A673 (cell line): ENCODE measurements around the gene SOAT1. TPM values are rescaled to one million over a fixed set of nuclear protein-coding genes. Genes with fewer than 3 reads are reported as not detected.

Experiments used
- BruUV-seq: library from RNA; stranded (reverse); fragments of 400-500 nt; replicated peaks from 2 replicates; lab custom pipeline; 2021; lab: Mats Ljungman, UMichigan
- CTCF ChIA-PET: fragments of 300-600 bp; sonication (Branson Sonifier 250); formaldehyde crosslinking; loops from one replicate; lab custom pipeline; 2022; ENCODE audit warnings: antibody characterized with exemption; lab: Charles Lee
- POLR2A ChIA-PET: fragments of 300-600 bp; sonication (Branson Sonifier 250); formaldehyde crosslinking; loops from one replicate; lab custom pipeline; 2022; ENCODE audit warnings: antibody characterized with exemption; ENCODE audit not compliant: low non-redundant PET; lab: Charles Lee
- DNase-seq: peaks from one replicate; pipeline ENCODE4 v3.0.0-alpha.2; 2015; ENCODE audit warnings: low spot score
- H3K27ac ChIP-seq: fragments of 200-600 bp; sonication (generic); 2 replicates; pipeline ENCODE4 v1.5.1; 2016; ENCODE audit warnings: mixed run types, low read depth, mild to moderate bottlenecking, mixed read lengths, antibody characterized with exemption, low read length; ENCODE audit not compliant: poor library complexity, severe bottlenecking
- H3K27me3 ChIP-seq: fragments of 200-600 bp; sonication (generic); replicated peaks from 2 replicates; pipeline ENCODE4 v1.6.1; 2017; ENCODE audit warnings: mixed run types, low read depth, mild to moderate bottlenecking, mixed read lengths, antibody characterized with exemption, low read length; ENCODE audit not compliant: insufficient read depth, poor library complexity
- H3K36me3 ChIP-seq: fragments of 200-600 bp; sonication (generic); 2 replicates; pipeline ENCODE4 v1.6.1; 2016; ENCODE audit warnings: mixed run types, mild to moderate bottlenecking, mixed read lengths, antibody characterized with exemption, low read length; ENCODE audit not compliant: insufficient read depth, poor library complexity, severe bottlenecking
- H3K4me1 ChIP-seq: fragments of 200-600 bp; sonication (generic); 2 replicates; pipeline ENCODE4 v1.6.1; 2017; ENCODE audit warnings: mixed run types, mild to moderate bottlenecking, mixed read lengths, antibody characterized with exemption, low read length; ENCODE audit not compliant: insufficient read depth, poor library complexity, severe bottlenecking
- H3K4me3 ChIP-seq: fragments of 200-600 bp; sonication (generic); 2 replicates; pipeline ENCODE4 v1.5.1; 2016; ENCODE audit warnings: low read depth, mixed run types, mild to moderate bottlenecking, mixed read lengths, low read length; ENCODE audit not compliant: poor library complexity, severe bottlenecking
- H3K9me3 ChIP-seq: fragments of 200-600 bp; sonication (generic); 2 replicates; pipeline ENCODE4 v1.6.1; 2016; ENCODE audit warnings: mixed run types, low read depth, mild to moderate bottlenecking, mixed read lengths, antibody characterized with exemption, low read length; ENCODE audit not compliant: poor library complexity, severe bottlenecking
- EZH2 ChIP-seq: fragments of 200-600 bp; sonication (generic); IDR thresholded peaks from 2 replicates; pipeline ENCODE4 v1.6.1; 2017; ENCODE audit warnings: borderline replicate concordance, low read depth, mild to moderate bottlenecking, mixed read lengths, antibody characterized with exemption, low read length; ENCODE audit not compliant: poor library complexity, severe bottlenecking
- intact Hi-C: fragments of 100-400 bp; cut with micrococcal nuclease; formaldehyde crosslinking; loops from one replicate; pipeline ENCODE4 v1.10.0; 2022; ENCODE audit not compliant: unreplicated experiment
- total RNA-seq: library from RNA; stranded (reverse); gene quantifications from 2 replicates; pipeline ENCODE4 v1.2.3, GENCODE V29; 2021
- TF ChIP-seq, protein P1 (sequence below): fragments of 300-800, 200-600 bp; sonication (generic); conservative IDR thresholded peaks from 2 replicates; pipeline ENCODE4 v1.5.1; 2017; ENCODE audit warnings: low read depth, mild to moderate bottlenecking, antibody characterized with exemption, low read length, moderate library complexity, mixed read lengths

Gene SOAT1
- total RNA-seq, 1 experiment from 2014 or later, result 53.0 TPM

DNA sequence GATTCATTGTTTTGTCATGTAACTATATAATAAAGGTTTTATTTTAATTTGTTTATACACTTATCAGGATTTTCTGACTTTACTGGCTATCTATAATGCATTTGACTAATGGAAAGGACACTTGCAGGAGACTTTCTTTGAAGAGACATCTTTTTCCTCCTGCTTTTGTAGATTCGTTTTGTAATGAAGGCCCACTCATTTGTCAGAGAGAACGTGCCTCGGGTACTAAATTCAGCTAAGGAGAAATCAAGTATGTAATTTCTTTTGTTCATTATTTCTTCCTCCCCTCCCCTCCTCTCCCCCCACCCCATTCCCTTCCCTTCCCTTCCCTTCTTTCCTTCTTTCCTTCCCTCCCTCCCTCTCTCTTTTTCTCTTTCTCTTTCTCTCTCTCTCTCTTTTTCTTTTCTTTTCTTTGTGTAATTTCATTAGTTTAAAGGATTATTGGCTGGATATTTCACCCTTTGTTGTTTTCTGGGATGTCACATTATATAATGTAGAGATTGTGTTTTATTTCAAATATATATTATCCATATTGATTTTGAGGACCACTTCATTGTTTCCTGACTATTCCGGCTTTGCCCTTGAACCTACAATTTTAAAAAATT, 48.4 kb downstream of the SOAT1 start:
- H3K27ac ChIP-seq, result no peak overlapping the region
- no peaks in the 10 kb centered on the region for H3K36me3 ChIP-seq
- no peak for DNase-seq
- ChIA-PET CTCF (no interaction called here), POLR2A (no interaction called here)
- no peaks in the 10 kb centered on the region for H3K9me3 ChIP-seq
- H3K4me1 ChIP-seq, result no peaks in the 10 kb centered on the region
- no peak for TF ChIP-seq EZH2
- TF ChIP-seq, protein P1, sequence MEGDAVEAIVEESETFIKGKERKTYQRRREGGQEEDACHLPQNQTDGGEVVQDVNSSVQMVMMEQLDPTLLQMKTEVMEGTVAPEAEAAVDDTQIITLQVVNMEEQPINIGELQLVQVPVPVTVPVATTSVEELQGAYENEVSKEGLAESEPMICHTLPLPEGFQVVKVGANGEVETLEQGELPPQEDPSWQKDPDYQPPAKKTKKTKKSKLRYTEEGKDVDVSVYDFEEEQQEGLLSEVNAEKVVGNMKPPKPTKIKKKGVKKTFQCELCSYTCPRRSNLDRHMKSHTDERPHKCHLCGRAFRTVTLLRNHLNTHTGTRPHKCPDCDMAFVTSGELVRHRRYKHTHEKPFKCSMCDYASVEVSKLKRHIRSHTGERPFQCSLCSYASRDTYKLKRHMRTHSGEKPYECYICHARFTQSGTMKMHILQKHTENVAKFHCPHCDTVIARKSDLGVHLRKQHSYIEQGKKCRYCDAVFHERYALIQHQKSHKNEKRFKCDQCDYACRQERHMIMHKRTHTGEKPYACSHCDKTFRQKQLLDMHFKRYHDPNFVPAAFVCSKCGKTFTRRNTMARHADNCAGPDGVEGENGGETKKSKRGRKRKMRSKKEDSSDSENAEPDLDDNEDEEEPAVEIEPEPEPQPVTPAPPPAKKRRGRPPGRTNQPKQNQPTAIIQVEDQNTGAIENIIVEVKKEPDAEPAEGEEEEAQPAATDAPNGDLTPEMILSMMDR, result no peak
- H3K27me3 ChIP-seq, result no peaks in the 10 kb centered on the region
- no peak overlapping the region for H3K4me3 ChIP-seq
- BruUV-seq, result no TSS peak
- intact Hi-C loops, result no loop called here

- no peak for DNase-seq
- H3K9me3 ChIP-seq, result no peaks in the 10 kb centered on the region
- intact Hi-C loops, result no loop called here
- ChIA-PET POLR2A (no interaction called here), CTCF (no interaction called here)
- H3K4me3 ChIP-seq, result no peak overlapping the region
- no peaks in the 10 kb centered on the region for H3K4me1 ChIP-seq
- H3K36me3 ChIP-seq, result peaks cover 3% of the 10 kb centered on the region
- no peak overlapping the region for H3K27ac ChIP-seq
- TF ChIP-seq EZH2, result no peak
- TF ChIP-seq, protein P1, result no peak
- H3K27me3 ChIP-seq, result no peaks in the 10 kb centered on the region
- BruUV-seq, result no TSS peak
These were observed 49.3 kb downstream of the SOAT1 start for GRCh38 chr1:179342740-179343404.

- Histone ChIP-seq H3K4me1 (no peaks in the 10 kb centered on the region), H3K9me3 (no peaks in the 10 kb centered on the region), H3K4me3 (no peak overlapping the region), H3K27me3 (no peaks in the 10 kb centered on the region), H3K36me3 (peaks cover 7% of the 10 kb centered on the region), H3K27ac (no peak overlapping the region)
- intact Hi-C loops, result loop anchor here (5.0 kb wide), 1 partner anchor 159 kb away; no protein-coding TSS in a partner anchor
- POLR2A ChIA-PET, result no interaction called here
- TF ChIP-seq EZH2, result no peak
- TF ChIP-seq, protein P1, result no peak
- CTCF ChIA-PET, result no interaction called here
- DNase-seq, result no peak
- no TSS peak for BruUV-seq
These were observed 57.7 kb downstream of the SOAT1 start for GRCh38 chr1:179351281-179351680.
